Tibial artery (tissue), 4 donors: ENCODE results near the gene HUNK.
A peak's percentile ranks its signal among the peaks of the same experiment; 100 is the strongest.

Source experiments
- DNase-seq, 2 donors: peaks; one replicate each; pipeline ENCODE4 v3.0.0-alpha.2; 2019
- H3K27ac ChIP-seq, 2 donors: fragments of 200-600 bp; sonication (generic) in 1 of 2; 1 replicate in 1 of 2; 2 replicates in 1 of 2; pipeline ENCODE4 v1.5.1; 2018 to 2019; ENCODE audit warnings: mild to moderate bottlenecking in 1 of 2
- H3K27me3 ChIP-seq, 2 donors: fragments of 200-600 bp; sonication (generic) in 1 of 2; one replicate each; pipeline versions ENCODE4 v1.5.1 to v1.6.0; 2016 to 2019
- H3K36me3 ChIP-seq, 3 donors: fragments of 200-600 bp; sonication (generic) in 2 of 3; one replicate each; pipeline ENCODE4 v1.5.1; 2016 to 2019; ENCODE audit warnings: mild to moderate bottlenecking in 2 of 3
- H3K4me1 ChIP-seq, 4 donors: fragments of 200-600 bp; sonication (generic) in 2 of 4; 1 replicate in 3 of 4; 2 replicates in 1 of 4; pipeline ENCODE4 v1.5.1; 2016 to 2019
- H3K4me3 ChIP-seq, 2 donors: fragments of 200-600 bp; sonication (generic) in 1 of 2; 1 replicate in 1 of 2; 2 replicates in 1 of 2; pipeline ENCODE4 v1.5.1; 2018 to 2019; ENCODE audit warnings: mild to moderate bottlenecking in 2 of 2
- H3K9me3 ChIP-seq, 3 donors: fragments of 200-600 bp; sonication (generic) in 1 of 3; one replicate each; pipeline ENCODE4 v1.5.1; 2016 to 2019
- intact Hi-C: fragments of 100-400 bp; cut with DNase I; formaldehyde crosslinking; loops from one replicate; pipeline ENCODE4 v1.15.0; 2023; ENCODE audit warnings: low total_unique reads
- TF ChIP-seq, protein P1 (sequence below), 2 experiments: fragments of 200-600 bp in 1 of 2; fragments of 450-650 bp in 1 of 2; IDR thresholded peaks; one replicate each; pipeline ENCODE4 v1.5.1; 2017 to 2019; ENCODE audit warnings: antibody characterized with exemption in 2 of 2, mild to moderate bottlenecking in 1 of 2, moderate library complexity in 1 of 2

The HUNK gene

DNA sequence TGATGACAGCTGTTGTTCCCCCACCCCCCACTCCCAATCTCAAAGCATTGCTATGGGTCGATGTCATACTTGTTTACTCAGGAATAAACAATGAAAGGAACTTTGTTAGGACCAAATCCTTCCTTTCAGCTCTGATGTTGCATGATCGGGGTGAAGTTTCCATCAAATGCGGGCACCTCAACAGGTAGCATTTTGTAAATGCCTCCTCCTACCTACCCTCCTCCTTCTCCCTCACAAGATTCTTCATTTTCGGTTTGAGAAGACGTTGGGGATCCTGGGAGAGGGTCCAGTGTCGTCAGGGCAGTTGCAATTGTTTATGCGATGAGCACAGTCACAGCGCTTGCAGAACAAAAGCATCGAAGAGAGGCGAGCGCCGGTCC, 758 bp upstream of the HUNK start:
- intact Hi-C loops: no loop called here
- H3K4me1 ChIP-seq: peaks cover 0 to 41% (median 35%) of the 10 kb centered on the region in 4 donors
- H3K36me3 ChIP-seq: no peaks in the 10 kb centered on the region
- TF ChIP-seq, protein P1, sequence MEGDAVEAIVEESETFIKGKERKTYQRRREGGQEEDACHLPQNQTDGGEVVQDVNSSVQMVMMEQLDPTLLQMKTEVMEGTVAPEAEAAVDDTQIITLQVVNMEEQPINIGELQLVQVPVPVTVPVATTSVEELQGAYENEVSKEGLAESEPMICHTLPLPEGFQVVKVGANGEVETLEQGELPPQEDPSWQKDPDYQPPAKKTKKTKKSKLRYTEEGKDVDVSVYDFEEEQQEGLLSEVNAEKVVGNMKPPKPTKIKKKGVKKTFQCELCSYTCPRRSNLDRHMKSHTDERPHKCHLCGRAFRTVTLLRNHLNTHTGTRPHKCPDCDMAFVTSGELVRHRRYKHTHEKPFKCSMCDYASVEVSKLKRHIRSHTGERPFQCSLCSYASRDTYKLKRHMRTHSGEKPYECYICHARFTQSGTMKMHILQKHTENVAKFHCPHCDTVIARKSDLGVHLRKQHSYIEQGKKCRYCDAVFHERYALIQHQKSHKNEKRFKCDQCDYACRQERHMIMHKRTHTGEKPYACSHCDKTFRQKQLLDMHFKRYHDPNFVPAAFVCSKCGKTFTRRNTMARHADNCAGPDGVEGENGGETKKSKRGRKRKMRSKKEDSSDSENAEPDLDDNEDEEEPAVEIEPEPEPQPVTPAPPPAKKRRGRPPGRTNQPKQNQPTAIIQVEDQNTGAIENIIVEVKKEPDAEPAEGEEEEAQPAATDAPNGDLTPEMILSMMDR (IDR thresholded peaks at IDR 0.05): no peak
- peaks cover 0 to 44% of the 10 kb centered on the region in 2 donors for H3K27me3 ChIP-seq
- H3K9me3 ChIP-seq: no peaks in the 10 kb centered on the region
- no peak for DNase-seq
- peak overlapping the region in 1 of 2 donors; percentile 53 for H3K4me3 ChIP-seq
- H3K27ac ChIP-seq: no peak overlapping the region

- TF ChIP-seq, protein P1 (IDR thresholded peaks at IDR 0.05): no peak
- Histone ChIP-seq H3K4me1 (peaks cover 0 to 41% (median 35%) of the 10 kb centered on the region in 4 donors), H3K4me3 (peak overlapping the region; percentile 44 to 53), H3K9me3 (no peaks in the 10 kb centered on the region), H3K27me3 (peaks cover 0 to 52% of the 10 kb centered on the region in 2 donors), H3K36me3 (no peaks in the 10 kb centered on the region), H3K27ac (no peak overlapping the region)
- intact Hi-C loops: no loop called here
- DNase-seq: no peak
These were observed 465 bp downstream of the HUNK start for GRCh38 chr21:31873275-31873695.

DNA sequence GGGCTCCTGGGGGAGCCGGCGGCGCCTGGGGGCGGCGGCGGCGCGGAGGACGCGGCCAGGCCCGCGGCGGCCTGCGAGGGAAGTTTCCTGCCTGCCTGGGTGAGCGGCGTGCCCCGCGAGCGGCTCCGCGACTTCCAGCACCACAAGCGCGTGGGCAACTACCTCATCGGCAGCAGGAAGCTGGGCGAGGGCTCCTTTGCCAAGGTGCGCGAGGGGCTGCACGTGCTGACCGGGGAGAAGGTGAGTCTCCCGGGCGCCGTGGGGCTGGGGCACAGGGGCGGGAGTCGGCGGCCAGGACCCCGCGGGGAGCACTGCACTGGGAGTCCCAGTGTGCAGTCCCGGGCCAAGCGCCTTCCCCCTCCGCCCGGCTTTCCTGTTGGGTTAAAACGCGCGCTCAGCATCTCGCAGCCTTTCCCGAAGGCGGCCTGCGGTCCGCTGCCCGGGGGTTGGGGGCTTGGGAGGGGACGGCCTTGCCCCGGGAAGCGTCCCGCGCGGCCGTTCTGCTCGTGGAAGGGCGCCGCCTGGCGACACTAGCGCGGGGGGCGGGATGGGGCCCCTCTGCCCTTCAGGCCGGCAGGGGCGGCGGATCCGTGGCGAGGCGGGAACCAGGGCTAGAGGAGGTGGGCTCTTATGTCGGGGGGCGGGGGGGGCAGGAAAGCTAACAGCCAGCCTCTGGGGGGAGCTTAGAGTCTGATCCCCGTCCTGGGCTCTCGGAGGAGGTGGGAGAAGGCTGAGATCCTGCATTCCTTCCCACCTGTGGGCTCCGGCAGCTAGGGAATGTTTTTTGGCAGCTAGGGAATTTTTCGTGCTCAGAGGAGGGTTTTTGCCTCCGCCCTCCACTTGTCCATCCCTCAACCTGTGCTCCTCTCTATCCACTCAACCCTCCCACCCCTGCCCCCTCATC, 1.1 kb downstream of the HUNK start:
- intact Hi-C loops: no loop called here
- TF ChIP-seq, protein P1 (IDR thresholded peaks at IDR 0.05): peak in 1 of 2 experiments; percentile 16
- H3K27me3 ChIP-seq: peaks cover 0 to 58% of the 10 kb centered on the region in 2 donors
- H3K27ac ChIP-seq: no peak overlapping the region
- no peaks in the 10 kb centered on the region for H3K36me3 ChIP-seq
- peak overlapping the region; percentile 44 to 53 for H3K4me3 ChIP-seq
- no peaks in the 10 kb centered on the region for H3K9me3 ChIP-seq
- H3K4me1 ChIP-seq: peaks cover 0 to 41% (median 35%) of the 10 kb centered on the region in 4 donors
- DNase-seq: no peak

GRCh38 chr21:31874812-31875212, 2.0 kb downstream of the HUNK start:
- Histone ChIP-seq H3K4me1 (peaks cover 0 to 41% (median 35%) of the 10 kb centered on the region in 4 donors), H3K36me3 (no peaks in the 10 kb centered on the region), H3K27me3 (peaks cover 0 to 59% of the 10 kb centered on the region in 2 donors), H3K4me3 (no peak overlapping the region), H3K27ac (no peak overlapping the region), H3K9me3 (no peaks in the 10 kb centered on the region)
- no peak for DNase-seq
- TF ChIP-seq, protein P1 (IDR thresholded peaks at IDR 0.05): no peak
- intact Hi-C loops: no loop called here

- H3K27ac ChIP-seq: no peak overlapping the region
- no peak for DNase-seq
These were observed 2.7 kb downstream of the HUNK start for GRCh38 chr21:31875496-31876015.

More at GRCh38 chr21:31875496-31876015, 2.7 kb downstream of the HUNK start:
- peaks cover 0 to 59% of the 10 kb centered on the region in 2 donors for H3K27me3 ChIP-seq
- no peaks in the 10 kb centered on the region for H3K9me3 ChIP-seq
- H3K4me3 ChIP-seq: no peak overlapping the region
- peaks cover 0 to 41% (median 35%) of the 10 kb centered on the region in 4 donors for H3K4me1 ChIP-seq
- TF ChIP-seq, protein P1 (IDR thresholded peaks at IDR 0.05): no peak
- H3K36me3 ChIP-seq: no peaks in the 10 kb centered on the region
- intact Hi-C loops: no loop called here
